K562 (cell line): Measurements from ENCODE around the gene HTR3C. TPM values are rescaled to one million over a fixed set of nuclear protein-coding genes. Genes with fewer than 3 reads are reported as not detected.

Experiments
- BCL6 ChIP-seq: fragments of 250-450 bp; sonication (Bioruptor Pico); IDR thresholded peaks from 2 replicates; pipeline ENCODE4 v1.4.0; 2020
- E2F6 ChIP-seq, 2 experiments: IDR thresholded peaks; 2 replicates each; pipeline ENCODE4 v1.6.1; 2011; ENCODE audit warnings: borderline replicate concordance in 1 of 2, control low read depth in 1 of 2, low read depth in 1 of 2, low read length in 1 of 2, mild to moderate bottlenecking in 1 of 2, mixed read lengths in 1 of 2, moderate library complexity in 1 of 2; ENCODE audit not compliant: insufficient read depth in 1 of 2, insufficient read length in 1 of 2, poor library complexity in 1 of 2, severe bottlenecking in 1 of 2; ENCODE audit errors: extremely low read depth in 1 of 2
- HNRNPLL ChIP-seq: fragments of 200-400 bp; formaldehyde crosslinking; IDR thresholded peaks from 2 replicates; pipeline ENCODE4 v1.6.1; 2017; ENCODE audit warnings: low read length, low read depth, mild to moderate bottlenecking; ENCODE audit not compliant: poor library complexity, severe bottlenecking
- NCOA4 ChIP-seq: fragments of 450-650 bp; IDR thresholded peaks from 2 replicates; pipeline ENCODE4 v1.6.1; 2018; ENCODE audit warnings: mild to moderate bottlenecking; ENCODE audit not compliant: partially characterized antibody
- PRDM10 ChIP-seq: fragments of 450-650 bp; IDR thresholded peaks from 2 replicates; pipeline ENCODE4 v1.6.1; 2018; ENCODE audit not compliant: partially characterized antibody
- SAP30 ChIP-seq: fragments of 200-600 bp; sonication (generic); IDR thresholded peaks from 2 replicates; pipeline ENCODE4 v1.6.1; 2012; ENCODE audit warnings: borderline replicate concordance, low read depth, mild to moderate bottlenecking, moderate library complexity, low read length, control low read depth, inconsistent platforms; ENCODE audit not compliant: insufficient read depth, poor library complexity, severe bottlenecking
- SMAD3 ChIP-seq: fragments of 450-650 bp; formaldehyde crosslinking; conservative IDR thresholded peaks from 2 replicates; pipeline ENCODE4 v1.4.0; 2020; ENCODE audit warnings: mild to moderate bottlenecking
- SMARCA5 ChIP-seq: fragments of 450-650 bp; IDR thresholded peaks from 2 replicates; pipeline ENCODE4 v1.6.1; 2016
- THAP7 ChIP-seq: fragments of 250-450 bp; sonication (Bioruptor Pico); IDR thresholded peaks from 2 replicates; pipeline ENCODE4 v1.5.0; 2021
- XRCC3 ChIP-seq: fragments of 450-650 bp; IDR thresholded peaks from 2 replicates; pipeline ENCODE4 v1.6.1; 2017; ENCODE audit warnings: mild to moderate bottlenecking, moderate library complexity
- ZBED1 ChIP-seq: IDR thresholded peaks from 2 replicates; pipeline ENCODE4 v1.6.1; 2014
- ZBTB17 ChIP-seq: fragments of 450-650 bp; formaldehyde crosslinking; IDR thresholded peaks from 2 replicates; pipeline ENCODE4 v1.4.0; 2020; ENCODE audit warnings: mild to moderate bottlenecking
- ZBTB34 ChIP-seq: fragments of 250-450 bp; sonication (Bioruptor Pico); IDR thresholded peaks from 2 replicates; pipeline ENCODE4 v1.8.0; 2021; ENCODE audit warnings: mild to moderate bottlenecking, moderate library complexity
- ZHX1 ChIP-seq: fragments of 150-350 bp; conservative IDR thresholded peaks from 2 replicates; pipeline ENCODE4 v1.6.1; 2014; ENCODE audit warnings: low read length
- ZNF232 ChIP-seq: sonication (generic); formaldehyde crosslinking; IDR thresholded peaks from 2 replicates; pipeline ENCODE4 v1.8.0; 2022; ENCODE audit warnings: mild to moderate bottlenecking, missing genetic modification reagents
- ZNF384 ChIP-seq: IDR thresholded peaks from 2 replicates; pipeline ENCODE4 v1.6.1; 2012; ENCODE audit warnings: low read depth, low read length, improper control_type of control experiment
- ZNF408 ChIP-seq: fragments of 250-450 bp; sonication (Bioruptor Pico); IDR thresholded peaks from 2 replicates; pipeline ENCODE4 v1.4.0; 2020; ENCODE audit warnings: low read depth, mild to moderate bottlenecking, moderate library complexity
- ZNF778 ChIP-seq: fragments of 450-650 bp; formaldehyde crosslinking; IDR thresholded peaks from 2 replicates; pipeline ENCODE4 v1.4.0; 2020; ENCODE audit warnings: mild to moderate bottlenecking, moderate library complexity
- polyA plus RNA-seq, 8 experiments: library from polyadenylated mRNA; depleted of rRNA in 4 of 8; stranded (reverse) in 5 of 8; unstranded in 3 of 8; fragments of >200 nt; fragmentation: Nextera tagmentation in 2 of 8; fragmentation: Illumina TruSeq in 1 of 8; extraction: Ambion mirVana in 2 of 8; extraction: Trizol in 1 of 8; gene quantifications; 2 replicates each; pipeline versions ENCODE4 v1.2.1 to v1.2.3, GENCODE V29; 2011 to 2014; ENCODE audit warnings: inconsistent platforms in 1 of 8, missing spikeins in 1 of 8
- total RNA-seq, 7 experiments: library from RNA; depleted of rRNA in 6 of 7; stranded (reverse); fragments of >200 nt in 6 of 7; fragmentation: Illumina TruSeq in 2 of 7; extraction: Trizol in 2 of 7; gene quantifications; 2 replicates each; pipeline versions ENCODE4 v1.2.1 to v1.2.3, GENCODE V29; 2011 to 2021; ENCODE audit warnings: low replicate concordance in 1 of 7

Gene HTR3C
- total and polyA plus RNA-seq, 9 of the 15 experiments (the other 6 are each of a cell fraction or from before 2014, with no cell fraction given): 0.04 to 0.06 TPM; not detected in 7

- TF ChIP-seq HNRNPLL: no peak
- 0 out of 2 replicates have a peak, but pooled peaks have one; percentile 53 for TF ChIP-seq ZBED1
- no peak for TF ChIP-seq ZBTB17 (CRISPR knock-in tag)
- TF ChIP-seq ZHX1: no peak
- no peak for TF ChIP-seq ZNF384
- no peak for TF ChIP-seq XRCC3
- no peak for TF ChIP-seq NCOA4
- TF ChIP-seq SAP30: no peak
- TF ChIP-seq ZNF778 (CRISPR knock-in tag): no peak
- no peak for TF ChIP-seq ZBTB34 (CRISPR knock-in tag)
- no peak for TF ChIP-seq E2F6 (IDR thresholded peaks at IDR 0.05; ENCODE audit: borderline replicate concordance in 1 of 2, extremely low read depth in 1 of 2, insufficient read depth in 1 of 2, insufficient read length in 1 of 2, low read depth in 1 of 2, low read length in 1 of 2, poor library complexity in 1 of 2, severe bottlenecking in 1 of 2)
- TF ChIP-seq SMARCA5: no peak
- no peak for TF ChIP-seq BCL6 (CRISPR knock-in tag)
- no peak for TF ChIP-seq ZNF408 (CRISPR knock-in tag)
- TF ChIP-seq ZNF232 (CRISPR knock-in tag): no peak
- TF ChIP-seq PRDM10: no peak
- no peak for TF ChIP-seq SMAD3 (CRISPR knock-in tag)
- TF ChIP-seq THAP7 (CRISPR knock-in tag): no peak
These were observed 32.6 kb downstream of the HTR3C start (continued) for GRCh38 chr3:184085389-184085852.
